Ovary (tissue), 3 donors: ENCODE data around the gene TMEM72.

Source experiments
- EP300 ChIP-seq: sonication (generic); formaldehyde crosslinking; IDR thresholded peaks from one replicate; pipeline ENCODE4 v1.6.1; 2017; ENCODE audit warnings: antibody characterized with exemption
- POLR2A ChIP-seq: fragments of 450-650 bp; IDR thresholded peaks from one replicate; pipeline ENCODE4 v1.6.1; 2017; ENCODE audit warnings: antibody characterized with exemption, mild to moderate bottlenecking, moderate library complexity
- TF ChIP-seq, protein P1 (sequence below), 3 donors: fragments of 450-650 bp in 2 of 3; fragments of 200-600 bp in 1 of 3; IDR thresholded peaks; one replicate each; pipeline versions ENCODE4 v1.5.1 to v1.8.0; 2016 to 2022; ENCODE audit warnings: antibody characterized with exemption in 3 of 3, mild to moderate bottlenecking in 1 of 3
- donor health status: DM: no; HTN: no; CAD: no.

GRCh38 chr10:44968500-44969400 lies 57.6 kb downstream of the TMEM72 start:
- TF ChIP-seq, protein P1, sequence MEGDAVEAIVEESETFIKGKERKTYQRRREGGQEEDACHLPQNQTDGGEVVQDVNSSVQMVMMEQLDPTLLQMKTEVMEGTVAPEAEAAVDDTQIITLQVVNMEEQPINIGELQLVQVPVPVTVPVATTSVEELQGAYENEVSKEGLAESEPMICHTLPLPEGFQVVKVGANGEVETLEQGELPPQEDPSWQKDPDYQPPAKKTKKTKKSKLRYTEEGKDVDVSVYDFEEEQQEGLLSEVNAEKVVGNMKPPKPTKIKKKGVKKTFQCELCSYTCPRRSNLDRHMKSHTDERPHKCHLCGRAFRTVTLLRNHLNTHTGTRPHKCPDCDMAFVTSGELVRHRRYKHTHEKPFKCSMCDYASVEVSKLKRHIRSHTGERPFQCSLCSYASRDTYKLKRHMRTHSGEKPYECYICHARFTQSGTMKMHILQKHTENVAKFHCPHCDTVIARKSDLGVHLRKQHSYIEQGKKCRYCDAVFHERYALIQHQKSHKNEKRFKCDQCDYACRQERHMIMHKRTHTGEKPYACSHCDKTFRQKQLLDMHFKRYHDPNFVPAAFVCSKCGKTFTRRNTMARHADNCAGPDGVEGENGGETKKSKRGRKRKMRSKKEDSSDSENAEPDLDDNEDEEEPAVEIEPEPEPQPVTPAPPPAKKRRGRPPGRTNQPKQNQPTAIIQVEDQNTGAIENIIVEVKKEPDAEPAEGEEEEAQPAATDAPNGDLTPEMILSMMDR (IDR thresholded peaks at IDR 0.05): no peak
- TF ChIP-seq EP300 (no peak), POLR2A (no peak)
